ENCODE data around the gene SNX9.
"Not testable (repeated sequence)": the region's sequence is repeated elsewhere in the genome, so short reads cannot be mapped to it uniquely, and the experiment has no call there.

SNX9 gene

GRCh38 chr6:157908369-157909281, 85.6 kb downstream of the SNX9 start:
- in situ Hi-C loops (cut with MboI; ENCODE audit: low sequenced_read_pairs), result no loop called here

GRCh38 chr6:157909282-157909664, 86.2 kb downstream of the SNX9 start:
- in situ Hi-C loops (cut with MboI; ENCODE audit: low sequenced_read_pairs), result no loop called here

- in situ Hi-C loops (cut with MboI; ENCODE audit: low sequenced_read_pairs), result no loop called here
Observed at GRCh38 chr6:157911278-157911677, 88.2 kb downstream of the SNX9 start.

GRCh38 chr6:157911786-157912185, 88.7 kb downstream of the SNX9 start:
- in situ Hi-C loops (cut with MboI; ENCODE audit: low sequenced_read_pairs), result no loop called here

- in situ Hi-C loops (cut with MboI; ENCODE audit: low sequenced_read_pairs), result no loop called here
Observed at GRCh38 chr6:157912326-157912725, 89.3 kb downstream of the SNX9 start.

GRCh38 chr6:157921685-157922367, 98.8 kb downstream of the SNX9 start:
- in situ Hi-C loops (cut with MboI; ENCODE audit: low sequenced_read_pairs), result no loop called here

GRCh38 chr6:157925771-157926170, 102.7 kb downstream of the SNX9 start:
- in situ Hi-C loops (cut with MboI; ENCODE audit: low sequenced_read_pairs), result no loop called here

- in situ Hi-C loops (cut with MboI; ENCODE audit: low sequenced_read_pairs), result no loop called here
Observed at GRCh38 chr6:157927011-157927410, 104.0 kb downstream of the SNX9 start.

- in situ Hi-C loops (cut with MboI; ENCODE audit: low sequenced_read_pairs), result no loop called here
Observed at GRCh38 chr6:157928428-157928827, 105.4 kb downstream of the SNX9 start.

GRCh38 chr6:157929076-157929475, 106.0 kb downstream of the SNX9 start:
- in situ Hi-C loops (cut with MboI; ENCODE audit: low sequenced_read_pairs), result no loop called here

- in situ Hi-C loops (cut with MboI; ENCODE audit: low sequenced_read_pairs), result loop anchor here (10.0 kb wide), 1 partner anchor 155 kb away; no protein-coding TSS in a partner anchor
Observed at GRCh38 chr6:157929765-157930319, 106.8 kb downstream of the SNX9 start.

- in situ Hi-C loops (cut with MboI; ENCODE audit: low sequenced_read_pairs), result loop anchor here (10.0 kb wide), 1 partner anchor 149 kb away; no protein-coding TSS in a partner anchor
Observed at GRCh38 chr6:157935786-157936185, 112.7 kb downstream of the SNX9 start.

- in situ Hi-C loops (cut with MboI; ENCODE audit: low sequenced_read_pairs), result loop anchor here (10.0 kb wide), 1 partner anchor 147 kb away; no protein-coding TSS in a partner anchor
Observed at GRCh38 chr6:157937318-157937717, 114.3 kb downstream of the SNX9 start.

- in situ Hi-C loops (cut with MboI; ENCODE audit: low sequenced_read_pairs), result loop anchor here (10.0 kb wide), 1 partner anchor 147 kb away; no protein-coding TSS in a partner anchor
Observed at GRCh38 chr6:157937916-157938315, 114.9 kb downstream of the SNX9 start.

GRCh38 chr6:157940375-157941036, 117.5 kb downstream of the SNX9 start:
- in situ Hi-C loops (cut with MboI; ENCODE audit: low sequenced_read_pairs), result not testable (repeated sequence)

GRCh38 chr6:157941101-157941863, 118.2 kb downstream of the SNX9 start:
- in situ Hi-C loops (cut with MboI; ENCODE audit: low sequenced_read_pairs), result no loop called here

GRCh38 chr6:157942351-157942750, 119.3 kb downstream of the SNX9 start:
- in situ Hi-C loops (cut with MboI; ENCODE audit: low sequenced_read_pairs), result no loop called here

- in situ Hi-C loops (cut with MboI; ENCODE audit: low sequenced_read_pairs), result no loop called here
Observed at GRCh38 chr6:157943249-157943963, 120.4 kb downstream of the SNX9 start.

GRCh38 chr6:157943964-157944283, 120.9 kb downstream of the SNX9 start:
- in situ Hi-C loops (cut with MboI; ENCODE audit: low sequenced_read_pairs), result no loop called here
